ENCODE results near the gene BNIP3.

BNIP3 gene

GRCh38 chr10:131949041-131949862, 32.5 kb downstream of the BNIP3 start:
- no peak for DNase-seq

- no peak for DNase-seq
These were observed 33.2 kb downstream of the BNIP3 start for GRCh38 chr10:131948501-131948900.

- no peak for DNase-seq
These were observed 33.9 kb downstream of the BNIP3 start for GRCh38 chr10:131947631-131948347.

- no peak for DNase-seq
These were observed 34.8 kb downstream of the BNIP3 start for GRCh38 chr10:131946880-131947279.

- DNase-seq: no peak
These were observed 35.4 kb downstream of the BNIP3 start for GRCh38 chr10:131946321-131946751.

GRCh38 chr10:131944976-131945695, 36.6 kb downstream of the BNIP3 start:
- no peak for DNase-seq

GRCh38 chr10:131944412-131944811, 37.3 kb downstream of the BNIP3 start:
- no peak for DNase-seq

- DNase-seq: no peak
These were observed 38.5 kb downstream of the BNIP3 start for GRCh38 chr10:131943021-131943814.

- DNase-seq: no peak
These were observed 39.3 kb downstream of the BNIP3 start for GRCh38 chr10:131942455-131942854.

- DNase-seq: no peak
These were observed 43.0 kb downstream of the BNIP3 start for GRCh38 chr10:131938681-131939080.

- no peak for DNase-seq
These were observed 43.9 kb downstream of the BNIP3 start for GRCh38 chr10:131937836-131938235.

GRCh38 chr10:131936736-131937135, 45.0 kb downstream of the BNIP3 start:
- no peak for DNase-seq

GRCh38 chr10:131936294-131936693, 45.4 kb downstream of the BNIP3 start:
- no peak for DNase-seq

GRCh38 chr10:131935260-131935659, 46.5 kb downstream of the BNIP3 start:
- no peak for DNase-seq

- DNase-seq: no peak
These were observed 47.0 kb downstream of the BNIP3 start for GRCh38 chr10:131934769-131935168.

- no peak for DNase-seq
These were observed 48.0 kb downstream of the BNIP3 start for GRCh38 chr10:131933696-131934086.

GRCh38 chr10:131933016-131933695, 48.6 kb downstream of the BNIP3 start:
- DNase-seq: no peak

GRCh38 chr10:131931981-131932380, 49.7 kb downstream of the BNIP3 start:
- no peak for DNase-seq

GRCh38 chr10:131930586-131931330, 51.0 kb downstream of the BNIP3 start:
- DNase-seq: no peak

- DNase-seq: no peak
These were observed 51.6 kb downstream of the BNIP3 start for GRCh38 chr10:131930150-131930549.

- no peak for DNase-seq
These were observed 52.4 kb downstream of the BNIP3 start for GRCh38 chr10:131929122-131929845.
